ENCODE data around the gene ABTB2. TPM values are rescaled to one million over a fixed set of nuclear protein-coding genes. Genes with fewer than 3 reads are reported as not detected.
A peak's percentile ranks its signal among the peaks of the same experiment; 100 is the strongest.

ABTB2 gene
- total RNA-seq, 1 experiment from 2014 or later = 3.1 TPM

- POLR2A ChIA-PET = interaction anchor here (0.7 to 2.8 kb wide), 3 partner anchors 9 to 23 kb away, joined by 3 to 10 read pairs (median 4); no protein-coding TSS in a partner anchor
- H3K4me3 Mint-ChIP-seq (ENCODE audit: unreplicated experiment) = no peak overlapping the region
- peaks cover 6% of the 10 kb centered on the region for H3K4me1 Mint-ChIP-seq (ENCODE audit: insufficient read depth, unreplicated experiment)
These were observed 141.9 kb downstream of the ABTB2 start for GRCh38 chr11:34215806-34216453.

GRCh38 chr11:34214961-34215805, 142.6 kb downstream of the ABTB2 start:
- TF ChIP-seq CTCF (IDR thresholded peaks at IDR 0.05; ENCODE audit: unreplicated experiment) = no peak
- CTCF ChIA-PET = interaction anchor here (0.7 to 1.0 kb wide), 2 partner anchors 59 to 1827 kb away, joined by 3 to 5 read pairs; no protein-coding TSS in a partner anchor
- peak overlapping the region; percentile 56 for H3K27ac Mint-ChIP-seq (ENCODE audit: low read depth, unreplicated experiment)
- intact Hi-C loops (cut with micrococcal nuclease) = no loop called here
- no TSS peak for BruUV-seq (replicated peaks)
- DNase-seq (ENCODE audit: unreplicated experiment) = peak; percentile 49
- no peaks in the 10 kb centered on the region for H3K27me3 Mint-ChIP-seq (ENCODE audit: insufficient read depth, unreplicated experiment)
- H3K4me3 Mint-ChIP-seq (ENCODE audit: unreplicated experiment) = no peak overlapping the region
- no peaks in the 10 kb centered on the region for H3K9me3 Mint-ChIP-seq (ENCODE audit: unreplicated experiment)
- peaks cover 6% of the 10 kb centered on the region for H3K4me1 Mint-ChIP-seq (ENCODE audit: insufficient read depth, unreplicated experiment)
- POLR2A ChIA-PET = interaction anchor here (0.6 to 2.8 kb wide), 4 partner anchors 16 to 708 kb away, joined by 3 to 10 read pairs (median 4); no protein-coding TSS in a partner anchor
- H3K36me3 Mint-ChIP-seq (ENCODE audit: insufficient read depth, unreplicated experiment) = peaks cover 6% of the 10 kb centered on the region

More at GRCh38 chr11:34215806-34216453, 141.9 kb downstream of the ABTB2 start:
- intact Hi-C loops (cut with micrococcal nuclease) = loop anchor here (2.0 kb wide), 1 partner anchor 41 kb away; no protein-coding TSS in a partner anchor
- BruUV-seq (replicated peaks) = no TSS peak
- H3K27ac Mint-ChIP-seq (ENCODE audit: low read depth, unreplicated experiment) = no peak overlapping the region
- H3K36me3 Mint-ChIP-seq (ENCODE audit: insufficient read depth, unreplicated experiment) = peaks cover 6% of the 10 kb centered on the region
- CTCF ChIA-PET = interaction anchor here (0.6 kb wide), 1 partner anchor 370 kb away, joined by 3 read pairs; no protein-coding TSS in a partner anchor
- no peak for DNase-seq (ENCODE audit: unreplicated experiment)
- no peaks in the 10 kb centered on the region for H3K9me3 Mint-ChIP-seq (ENCODE audit: unreplicated experiment)
- TF ChIP-seq CTCF (IDR thresholded peaks at IDR 0.05; ENCODE audit: unreplicated experiment) = no peak
- H3K27me3 Mint-ChIP-seq (ENCODE audit: insufficient read depth, unreplicated experiment) = no peaks in the 10 kb centered on the region

- ChIA-PET CTCF (no interaction called here), POLR2A (interaction anchor here (2.8 kb wide), 1 partner anchor 20 kb away, joined by 10 read pairs; no protein-coding TSS in a partner anchor)
- Mint-ChIP-seq H3K27me3 (ENCODE audit: insufficient read depth, unreplicated experiment) (no peaks in the 10 kb centered on the region), H3K4me1 (ENCODE audit: insufficient read depth, unreplicated experiment) (peaks cover 12% of the 10 kb centered on the region), H3K4me3 (ENCODE audit: unreplicated experiment) (no peak overlapping the region), H3K27ac (ENCODE audit: low read depth, unreplicated experiment) (no peak overlapping the region), H3K36me3 (ENCODE audit: insufficient read depth, unreplicated experiment) (peaks cover 6% of the 10 kb centered on the region), H3K9me3 (ENCODE audit: unreplicated experiment) (no peaks in the 10 kb centered on the region)
- intact Hi-C loops (cut with micrococcal nuclease) = no loop called here
- no peak for DNase-seq (ENCODE audit: unreplicated experiment)
- BruUV-seq (replicated peaks) = no TSS peak
- no peak for TF ChIP-seq CTCF (IDR thresholded peaks at IDR 0.05; ENCODE audit: unreplicated experiment)
These were observed 144.4 kb downstream of the ABTB2 start for GRCh38 chr11:34213366-34213765.

- no peak for DNase-seq (ENCODE audit: unreplicated experiment)
- Mint-ChIP-seq H3K9me3 (ENCODE audit: unreplicated experiment) (no peaks in the 10 kb centered on the region), H3K27ac (ENCODE audit: low read depth, unreplicated experiment) (no peak overlapping the region), H3K4me3 (ENCODE audit: unreplicated experiment) (no peak overlapping the region), H3K27me3 (ENCODE audit: insufficient read depth, unreplicated experiment) (no peaks in the 10 kb centered on the region), H3K36me3 (ENCODE audit: insufficient read depth, unreplicated experiment) (peaks cover 6% of the 10 kb centered on the region), H3K4me1 (ENCODE audit: insufficient read depth, unreplicated experiment) (peaks cover 16% of the 10 kb centered on the region)
- intact Hi-C loops (cut with micrococcal nuclease) = no loop called here
- CTCF ChIA-PET = no interaction called here
- POLR2A ChIA-PET = no interaction called here
- BruUV-seq (replicated peaks) = no TSS peak
- TF ChIP-seq CTCF (IDR thresholded peaks at IDR 0.05; ENCODE audit: unreplicated experiment) = no peak
These were observed 145.2 kb downstream of the ABTB2 start for GRCh38 chr11:34212566-34212965.

All from MCF 10A (cell line).